Gastroesophageal sphincter (tissue), 3 donors: Measurements from ENCODE around the gene OIP5.

ENCODE experiments used
- CTCF ChIP-seq, 4 experiments: fragments of 200-600 bp in 2 of 4; fragments of 450-650 bp in 2 of 4; sonication (generic) in 1 of 4; IDR thresholded peaks; one replicate each; pipeline ENCODE4 v1.5.1; 2017 to 2019; ENCODE audit warnings: antibody characterized with exemption in 4 of 4, mild to moderate bottlenecking in 2 of 4, moderate library complexity in 2 of 4
- POLR2A ChIP-seq, 2 donors: fragments of 450-650 bp; IDR thresholded peaks; one replicate each; pipeline ENCODE4 v1.6.1; 2017; ENCODE audit warnings: antibody characterized with exemption in 2 of 2, mild to moderate bottlenecking in 2 of 2, moderate library complexity in 1 of 2

GRCh38 chr15:41337631-41338522 is 5.5 kb upstream of the OIP5 start:
- TF ChIP-seq POLR2A (IDR thresholded peaks at IDR 0.05): no peak
- no peak for TF ChIP-seq CTCF (IDR thresholded peaks at IDR 0.05)
